ENCODE results near the gene NAT14. TPM values are rescaled to one million over a fixed set of nuclear protein-coding genes. Genes with fewer than 3 reads are reported as not detected.
A peak's percentile ranks its signal among the peaks of the same experiment; 100 is the strongest.

Gene NAT14, protein sequence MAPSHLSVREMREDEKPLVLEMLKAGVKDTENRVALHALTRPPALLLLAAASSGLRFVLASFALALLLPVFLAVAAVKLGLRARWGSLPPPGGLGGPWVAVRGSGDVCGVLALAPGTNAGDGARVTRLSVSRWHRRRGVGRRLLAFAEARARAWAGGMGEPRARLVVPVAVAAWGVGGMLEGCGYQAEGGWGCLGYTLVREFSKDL
- total RNA-seq (10 to 100 TPM in 1 of 6 donors, 1 to 10 TPM in 5; 5.8 to 10.1 (median 7.5) TPM), polyA plus RNA-seq (10 to 100 TPM; 27.9 to 32.4 TPM)

DNA sequence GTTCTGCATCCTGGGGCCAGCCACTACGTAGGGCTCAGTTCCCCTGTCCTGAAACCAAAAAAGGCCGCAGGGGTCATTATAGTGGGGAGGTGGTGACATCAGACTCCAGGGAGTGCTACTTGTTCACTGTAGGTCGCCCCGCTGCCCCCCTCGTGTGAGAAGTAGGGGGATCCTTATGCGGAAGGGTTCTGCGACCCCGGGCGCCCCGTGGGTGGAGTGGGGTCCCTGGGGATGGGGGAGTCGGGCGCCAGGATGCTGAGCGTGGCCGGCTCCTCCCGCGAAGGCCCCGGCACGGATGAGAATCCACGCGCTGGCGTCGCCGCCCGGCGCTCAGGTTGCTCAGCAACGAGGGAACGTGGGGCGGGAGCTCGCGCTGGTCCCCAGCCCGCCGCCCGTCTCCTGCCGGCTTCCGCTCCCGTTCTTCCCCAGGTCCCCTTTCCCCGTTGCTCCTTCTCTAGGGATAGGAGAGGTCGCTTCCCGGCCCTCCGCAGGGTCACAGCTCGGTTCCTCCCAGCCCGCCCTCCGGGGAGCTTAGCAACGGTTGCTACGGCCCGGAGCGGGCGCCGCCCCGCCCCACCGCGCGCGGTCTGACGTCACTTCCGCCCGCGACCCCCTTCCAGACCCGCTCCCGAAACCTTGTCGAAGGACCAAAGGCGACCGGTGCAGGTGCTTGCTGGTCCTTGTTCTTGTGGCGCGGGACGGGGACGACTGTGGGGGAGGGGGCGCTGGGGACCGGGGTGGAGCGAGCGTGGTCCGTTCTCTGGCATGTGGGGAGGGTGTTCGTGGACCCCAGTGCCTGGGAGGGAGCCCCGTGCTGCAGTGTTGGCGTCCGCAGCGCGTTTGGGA is at the start of gene NAT14:
Gene NAT14, plus strand, starts transcription at position 596 of the 846 bp plus-strand sequence. CDS start 521 bp downstream, outside the sequence.
- peaks cover 8 to 9% (median 9%) of the 10 kb centered on the region in 3 donors for H3K4me1 ChIP-seq
- intact Hi-C loops (cut with DNase I) = no loop called here
- H3K36me3 ChIP-seq = peaks cover 0 to 6% (median 0%) of the 10 kb centered on the region in 3 donors
- H3K27me3 ChIP-seq = no peaks in the 10 kb centered on the region
- H3K27ac ChIP-seq = peak within 1 kb of the TSS; percentile 42 to 60 (median 52)
- DNase-seq (peak in 5 of 6 donors; percentile 51 to 87 (median 72)), ATAC-seq (peak; percentile 63 to 73 (median 71)), FAIRE-seq (no peak)
- no peaks in the 10 kb centered on the region for H3K9me3 ChIP-seq
- 2 to 4% methylated on average over 53 to 78 of the region's 78 CpGs for WGBS, 2 donors
- TF ChIP-seq, protein P1, sequence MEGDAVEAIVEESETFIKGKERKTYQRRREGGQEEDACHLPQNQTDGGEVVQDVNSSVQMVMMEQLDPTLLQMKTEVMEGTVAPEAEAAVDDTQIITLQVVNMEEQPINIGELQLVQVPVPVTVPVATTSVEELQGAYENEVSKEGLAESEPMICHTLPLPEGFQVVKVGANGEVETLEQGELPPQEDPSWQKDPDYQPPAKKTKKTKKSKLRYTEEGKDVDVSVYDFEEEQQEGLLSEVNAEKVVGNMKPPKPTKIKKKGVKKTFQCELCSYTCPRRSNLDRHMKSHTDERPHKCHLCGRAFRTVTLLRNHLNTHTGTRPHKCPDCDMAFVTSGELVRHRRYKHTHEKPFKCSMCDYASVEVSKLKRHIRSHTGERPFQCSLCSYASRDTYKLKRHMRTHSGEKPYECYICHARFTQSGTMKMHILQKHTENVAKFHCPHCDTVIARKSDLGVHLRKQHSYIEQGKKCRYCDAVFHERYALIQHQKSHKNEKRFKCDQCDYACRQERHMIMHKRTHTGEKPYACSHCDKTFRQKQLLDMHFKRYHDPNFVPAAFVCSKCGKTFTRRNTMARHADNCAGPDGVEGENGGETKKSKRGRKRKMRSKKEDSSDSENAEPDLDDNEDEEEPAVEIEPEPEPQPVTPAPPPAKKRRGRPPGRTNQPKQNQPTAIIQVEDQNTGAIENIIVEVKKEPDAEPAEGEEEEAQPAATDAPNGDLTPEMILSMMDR (IDR thresholded peaks at IDR 0.05) = no peak
- peak within 1 kb of the TSS; percentile 48 to 66 (median 51) for H3K4me3 ChIP-seq

DNA sequence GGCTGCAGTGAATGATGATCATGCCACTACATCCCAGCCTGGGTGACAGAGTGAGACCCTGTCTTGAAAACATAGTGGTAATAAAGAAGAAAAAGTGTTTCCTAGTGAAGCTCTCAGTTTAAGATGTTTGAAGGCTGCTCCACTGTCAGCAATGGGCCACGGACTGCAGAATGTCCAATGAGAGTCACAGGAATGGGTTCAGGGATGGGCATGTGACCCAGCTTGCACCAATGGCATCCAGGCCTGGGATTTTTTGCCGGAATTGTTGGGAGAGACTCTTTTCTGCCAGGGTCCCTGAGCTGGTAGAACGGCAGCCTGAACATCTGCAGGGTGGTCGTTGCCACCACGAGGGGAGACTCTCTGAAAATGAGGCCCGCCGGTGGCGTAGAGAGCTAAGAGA is 48.1 kb upstream of the NAT14 start:
- H3K9me3 ChIP-seq = no peaks in the 10 kb centered on the region
- TF ChIP-seq, protein P1 (IDR thresholded peaks at IDR 0.05) = no peak
- intact Hi-C loops (cut with DNase I) = no loop called here
- ATAC-seq = no peak
- H3K27ac ChIP-seq = no peak overlapping the region
- no peak for DNase-seq
- H3K27me3 ChIP-seq = peaks cover 0 to 18% (median 7%) of the 10 kb centered on the region in 4 donors
- no peaks in the 10 kb centered on the region for H3K36me3 ChIP-seq
- H3K4me3 ChIP-seq = no peak overlapping the region
- FAIRE-seq = no peak
- WGBS, 2 donors = 34 to 37% methylated on average over 8 of the region's 8 CpGs
- H3K4me1 ChIP-seq = no peaks in the 10 kb centered on the region

DNA sequence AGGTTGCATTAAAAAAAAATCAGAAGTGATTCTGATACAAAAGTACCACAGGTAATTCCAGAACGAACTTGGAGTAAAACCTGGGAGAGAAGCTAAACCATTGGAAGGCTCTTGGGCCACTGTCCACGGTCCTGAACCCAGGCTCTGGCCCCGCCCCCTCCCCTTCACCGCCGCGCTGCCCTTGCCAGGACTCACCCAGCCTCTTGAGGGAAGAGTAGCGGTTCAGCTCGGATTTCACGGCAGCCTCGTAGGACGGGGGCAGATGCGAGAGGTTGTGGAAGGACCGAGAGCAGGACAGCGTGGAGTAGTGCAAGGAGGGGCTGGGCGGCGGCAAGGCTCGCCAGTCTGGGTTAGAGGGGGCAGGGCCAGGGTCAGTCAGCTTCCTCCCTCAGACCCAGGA is 47.6 kb upstream of the NAT14 start:
- DNase-seq (peak in 5 of 6 donors; percentile 31 to 79 (median 69)), FAIRE-seq (no peak), ATAC-seq (peak; percentile 78 to 98 (median 87))
- H3K27ac ChIP-seq = no peak overlapping the region
- peaks cover 0 to 17% (median 4%) of the 10 kb centered on the region in 4 donors for H3K27me3 ChIP-seq
- no peaks in the 10 kb centered on the region for H3K36me3 ChIP-seq
- TF ChIP-seq, protein P1 (IDR thresholded peaks at IDR 0.05) = no peak
- no peaks in the 10 kb centered on the region for H3K9me3 ChIP-seq
- H3K4me3 ChIP-seq = no peak overlapping the region
- 5 to 6% methylated on average over 17 of the region's 17 CpGs for WGBS, 2 donors
- intact Hi-C loops (cut with DNase I) = no loop called here
- no peaks in the 10 kb centered on the region for H3K4me1 ChIP-seq

DNA sequence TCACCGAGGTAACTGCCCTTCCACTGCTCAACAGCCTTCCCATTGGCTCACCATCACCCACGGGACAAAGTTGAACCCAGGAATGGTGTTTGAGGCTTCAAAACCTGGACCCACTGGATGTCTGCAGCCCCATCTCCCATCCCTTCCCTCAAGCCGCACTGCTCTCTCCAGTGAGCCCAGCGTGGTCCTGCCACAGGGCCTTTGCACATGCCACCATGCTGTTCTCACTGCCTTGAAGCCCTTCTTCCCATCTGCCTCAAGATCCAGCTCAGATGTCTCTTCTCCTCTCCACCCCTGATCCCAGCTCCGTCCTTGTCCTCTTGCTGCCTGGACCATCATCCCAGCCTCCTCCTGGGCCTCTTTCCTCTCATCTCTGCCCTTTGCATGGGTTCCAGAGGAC is 45.9 kb upstream of the NAT14 start:
- Histone ChIP-seq H3K36me3 (no peaks in the 10 kb centered on the region), H3K27me3 (peaks cover 0 to 18% (median 3%) of the 10 kb centered on the region in 4 donors), H3K9me3 (no peaks in the 10 kb centered on the region), H3K27ac (no peak overlapping the region), H3K4me3 (no peak overlapping the region), H3K4me1 (no peaks in the 10 kb centered on the region)
- ATAC-seq (no peak), FAIRE-seq (no peak), DNase-seq (no peak)
- TF ChIP-seq, protein P1 (IDR thresholded peaks at IDR 0.05) = no peak
- intact Hi-C loops (cut with DNase I) = no loop called here
- 60 to 78% methylated on average over 5 of the region's 5 CpGs for WGBS, 2 donors
